HL-60 (cell line): ENCODE results near the gene ATMIN.

Source experiments
- CTCF ChIP-seq: IDR thresholded peaks from one replicate; pipeline ENCODE4 v1.5.1; 2011; ENCODE audit warnings: low read length, control low read depth, inconsistent platforms; ENCODE audit not compliant: insufficient read depth
- GABPA ChIP-seq: IDR thresholded peaks from 2 replicates; pipeline ENCODE4 v1.6.1; 2012; ENCODE audit warnings: low read depth
- POLR2AphosphoS5 ChIP-seq: IDR thresholded peaks from 2 replicates; pipeline ENCODE4 v1.6.1; 2012; ENCODE audit warnings: low read depth
- REST ChIP-seq: IDR thresholded peaks from 2 replicates; pipeline ENCODE4 v1.6.1; 2012; ENCODE audit warnings: low read depth; ENCODE audit not compliant: insufficient replicate concordance
- SPI1 ChIP-seq: IDR thresholded peaks from 2 replicates; pipeline ENCODE4 v1.6.1; 2012; ENCODE audit warnings: low read depth, mild to moderate bottlenecking, borderline replicate concordance

GRCh38 chr16:81042821-81043220 lies 7.2 kb downstream of the ATMIN start:
- TF ChIP-seq CTCF: no peak
- no peak for TF ChIP-seq REST
- no peak for TF ChIP-seq GABPA
- no peak for TF ChIP-seq POLR2AphosphoS5
- TF ChIP-seq SPI1: no peak
